Liver (tissue), 3 donors: Measurements from ENCODE around the gene ATG2B.

Source experiments
- ATF3 ChIP-seq: IDR thresholded peaks from 2 replicates; pipeline ENCODE4 v1.6.1; 2016; ENCODE audit warnings: antibody characterized with exemption
- CTCF ChIP-seq: fragments of 150-350 bp; IDR thresholded peaks from 2 replicates; pipeline ENCODE4 v1.5.1; 2017; ENCODE audit warnings: improper control_type of control experiment, low read depth, low read length; ENCODE audit not compliant: missing input control
- GABPA ChIP-seq, 2 donors: IDR thresholded peaks in 1 of 2; conservative IDR thresholded peaks in 1 of 2; 2 replicates each; pipeline ENCODE4 v1.6.1; 2016; ENCODE audit warnings: antibody characterized with exemption in 2 of 2, mild to moderate bottlenecking in 1 of 2, moderate library complexity in 1 of 2
- MAX ChIP-seq: IDR thresholded peaks from 2 replicates; pipeline ENCODE4 v1.6.1; 2016; ENCODE audit warnings: antibody characterized with exemption
- NR2F2 ChIP-seq: IDR thresholded peaks from 2 replicates; pipeline ENCODE4 v1.6.1; 2016; ENCODE audit warnings: antibody characterized with exemption
- RAD21 ChIP-seq, 2 donors: IDR thresholded peaks; 2 replicates each; pipeline ENCODE4 v1.6.1; 2016; ENCODE audit warnings: antibody characterized with exemption in 2 of 2, mild to moderate bottlenecking in 2 of 2
- RXRA ChIP-seq, 2 donors: IDR thresholded peaks; 2 replicates each; pipeline ENCODE4 v1.6.1; 2017 to 2018; ENCODE audit warnings: antibody characterized with exemption in 2 of 2, mild to moderate bottlenecking in 1 of 2
- TAF1 ChIP-seq: conservative IDR thresholded peaks from 2 replicates; pipeline ENCODE4 v1.6.1; 2016; ENCODE audit warnings: antibody characterized with exemption, mild to moderate bottlenecking
- YY1 ChIP-seq: IDR thresholded peaks from 2 replicates; pipeline ENCODE4 v1.6.1; 2016; ENCODE audit warnings: antibody characterized with exemption, mild to moderate bottlenecking
- donor health status: healthy.
- donor health status: healthy.

- TF ChIP-seq CTCF = no peak
- no peak for TF ChIP-seq YY1
- TF ChIP-seq RAD21 (IDR thresholded peaks at IDR 0.05) = no peak
- no peak for TF ChIP-seq ATF3
- TF ChIP-seq RXRA (IDR thresholded peaks at IDR 0.05) = no peak
- no peak for TF ChIP-seq GABPA (IDR thresholded peaks at IDR 0.05 in 1 of 2, conservative IDR thresholded peaks at IDR 0.05 in 1 of 2)
- TF ChIP-seq TAF1 = no peak
- TF ChIP-seq MAX = no peak
- no peak for TF ChIP-seq NR2F2
Measured at GRCh38 chr14:96260341-96260821, 102.8 kb downstream of the ATG2B start.
